Measurements from ENCODE around the gene ARHGAP8.

- TF ChIP-seq CTCF (IDR thresholded peaks at IDR 0.05) (no peak), EZH2 (IDR thresholded peaks at IDR 0.05; ENCODE audit: borderline replicate concordance, insufficient read depth, low read depth, low read length, poor library complexity, severe bottlenecking) (no peak)
Observed at GRCh38 chr22:44793506-44794172, 41.3 kb downstream of the ARHGAP8 start.

Measured in B cell (primary cell).